B cell (primary cell): ENCODE results near the gene IL22RA2. TPM values are rescaled to one million over a fixed set of nuclear protein-coding genes. Genes with fewer than 3 reads are reported as not detected.

Experiments
- ATAC-seq: fragments of 200-7000 bp; cut with Tn5 transposase; one replicate; pipeline ENCODE4 v1.10.0; 2021; ENCODE audit warnings: low read depth, mild to moderate bottlenecking, moderate number of reproducible peaks, moderate library complexity
- CTCF ChIA-PET: fragments of 350-600 bp; sonication (Branson Sonifier 250); formaldehyde crosslinking; loops from one replicate; lab custom pipeline; 2021; ENCODE audit warnings: antibody characterized with exemption, inconsistent platforms; lab: Charles Lee
- POLR2A ChIA-PET: fragments of 350-600 bp; sonication (Branson Sonifier 250); formaldehyde crosslinking; loops from one replicate; lab custom pipeline; 2021; ENCODE audit warnings: antibody characterized with exemption; lab: Charles Lee
- DNase-seq: peaks from one replicate; pipeline ENCODE4 v3.0.0; 2013
- H2AFZ ChIP-seq: 2 replicates; pipeline ENCODE4 v1.6.1; 2012; ENCODE audit warnings: mild to moderate bottlenecking, low read depth, low read length; ENCODE audit not compliant: insufficient read depth, poor library complexity, severe bottlenecking
- H3K27ac ChIP-seq, 2 donors: 1 replicate in 1 of 2; 2 replicates in 1 of 2; pipeline ENCODE4 v1.5.1; 2012 to 2013; ENCODE audit warnings: low read length in 2 of 2, mild to moderate bottlenecking in 2 of 2, moderate library complexity in 1 of 2
- H3K27me3 ChIP-seq, 4 experiments: fragments of 200-600 bp in 1 of 4; sonication (generic) in 1 of 4; replicated peaks in 1 of 4; 1 replicate in 2 of 4; 2 replicates in 2 of 4; pipeline versions ENCODE4 v1.6.1 to v1.7.0; 2013 to 2016; ENCODE audit warnings: low read length in 3 of 4, mild to moderate bottlenecking in 2 of 4, mixed read lengths in 1 of 4, moderate library complexity in 1 of 4; ENCODE audit not compliant: insufficient read depth in 4 of 4, control insufficient read depth in 3 of 4; ENCODE audit errors: control extremely low read depth in 1 of 4
- H3K36me3 ChIP-seq, 2 experiments: replicated peaks in 1 of 2; 1 replicate in 1 of 2; 2 replicates in 1 of 2; pipeline versions ENCODE4 v1.6.1 to v1.7.1; 2013; ENCODE audit warnings: low read length in 1 of 2; ENCODE audit not compliant: insufficient read depth in 2 of 2, control insufficient read depth in 1 of 2; ENCODE audit errors: control extremely low read depth in 1 of 2, extremely low read depth in 1 of 2
- H3K4me1 ChIP-seq, 2 donors: fragments of 200-600 bp in 1 of 2; sonication (generic) in 1 of 2; 1 replicate in 1 of 2; 2 replicates in 1 of 2; pipeline versions ENCODE4 v1.5.1 to v1.6.1; 2013 to 2017; ENCODE audit warnings: low read length in 2 of 2; ENCODE audit not compliant: control insufficient read depth in 2 of 2, insufficient read depth in 2 of 2
- H3K4me2 ChIP-seq: replicated peaks from 2 replicates; pipeline ENCODE3; 2012; ENCODE audit warnings: mild to moderate bottlenecking, low read depth, low read length; ENCODE audit not compliant: poor library complexity, severe bottlenecking
- H3K4me3 ChIP-seq, 5 experiments: fragments of 200-600 bp in 1 of 5; sonication (generic) in 1 of 5; 1 replicate in 3 of 5; 2 replicates in 2 of 5; pipeline versions ENCODE4 v1.5.1 to v1.7.0; 2011 to 2016; ENCODE audit warnings: low read length in 4 of 5, mild to moderate bottlenecking in 4 of 5, low read depth in 2 of 5, control low read depth in 1 of 5, moderate library complexity in 1 of 5; ENCODE audit not compliant: insufficient read depth in 1 of 5; ENCODE audit errors: control extremely low read depth in 1 of 5, extremely low read depth in 1 of 5
- H3K79me2 ChIP-seq: fragments of 200-600 bp; sonication (generic); one replicate; pipeline ENCODE4 v1.6.0; 2016; ENCODE audit warnings: low read length; ENCODE audit not compliant: control insufficient read depth, insufficient read depth
- H3K9ac ChIP-seq: fragments of 200-600 bp; sonication (generic); 2 replicates; pipeline ENCODE4 v1.6.1; 2017; ENCODE audit warnings: mild to moderate bottlenecking, low read length, moderate library complexity
- H3K9me3 ChIP-seq, 3 donors: one replicate each; pipeline versions ENCODE4 v1.6.1 to v1.7.1; 2013; ENCODE audit warnings: low read length in 2 of 3; ENCODE audit not compliant: control insufficient read depth in 2 of 3, insufficient read depth in 1 of 3; ENCODE audit errors: control extremely low read depth in 1 of 3
- H4K20me1 ChIP-seq: 2 replicates; pipeline ENCODE4 v1.6.0; 2012; ENCODE audit warnings: mild to moderate bottlenecking, low read length; ENCODE audit not compliant: insufficient read depth, control insufficient read depth, poor library complexity, severe bottlenecking
- H3K27ac Mint-ChIP-seq: one replicate; pipeline ENCODE4 v1.8.0; 2021; ENCODE audit warnings: mixed read lengths
- H3K27me3 Mint-ChIP-seq: one replicate; pipeline ENCODE4 v1.8.0; 2021; ENCODE audit warnings: mixed read lengths
- H3K4me1 Mint-ChIP-seq: one replicate; pipeline ENCODE4 v1.8.0; 2021; ENCODE audit warnings: mixed read lengths
- H3K4me3 Mint-ChIP-seq: one replicate; pipeline ENCODE4 v1.8.0; 2021; ENCODE audit warnings: mixed read lengths
- H3K9me3 Mint-ChIP-seq: one replicate; pipeline ENCODE4 v1.8.0; 2022; ENCODE audit warnings: mixed read lengths; ENCODE audit not compliant: insufficient read depth
- CTCF ChIP-seq: fragments of 200-600 bp; IDR thresholded peaks from one replicate; pipeline ENCODE4 v1.8.0; 2022; ENCODE audit warnings: antibody characterized with exemption, mild to moderate bottlenecking
- EZH2 ChIP-seq: IDR thresholded peaks from 2 replicates; pipeline ENCODE4 v1.6.1; 2012; ENCODE audit warnings: borderline replicate concordance, low read depth, mild to moderate bottlenecking, moderate library complexity, low read length; ENCODE audit not compliant: insufficient read depth, poor library complexity, severe bottlenecking
- WGBS: methylation state at CpG from one replicate; pipeline ENCODE4 v1.1.5; 2013; ENCODE audit warnings: missing lambda C conversion rate; ENCODE audit not compliant: insufficient coverage; 5-methylcytosine and 5-hydroxymethylcytosine counted together
- intact Hi-C: fragments of 100-400 bp; cut with micrococcal nuclease; formaldehyde crosslinking; loops from one replicate; pipeline ENCODE4 v1.10.0; 2022
- polyA plus RNA-seq: library from polyadenylated mRNA; depleted of rRNA; stranded (reverse); fragments of >200 nt; gene quantifications from 2 replicates; pipeline ENCODE4 v1.2.3, GENCODE V29; 2012
- total RNA-seq, 2 donors: library from RNA; stranded (reverse); fragments of 120-200 nt in 1 of 2; gene quantifications; 1 replicate in 1 of 2; 2 replicates in 1 of 2; pipeline versions ENCODE4 v1.2.3 to v1.2.4, GENCODE V29; 2013 to 2022

IL22RA2 gene
- total and polyA plus RNA-seq, 2 donors (not counting 1 experiment from before 2014, with no cell fraction given) = not detected

DNA sequence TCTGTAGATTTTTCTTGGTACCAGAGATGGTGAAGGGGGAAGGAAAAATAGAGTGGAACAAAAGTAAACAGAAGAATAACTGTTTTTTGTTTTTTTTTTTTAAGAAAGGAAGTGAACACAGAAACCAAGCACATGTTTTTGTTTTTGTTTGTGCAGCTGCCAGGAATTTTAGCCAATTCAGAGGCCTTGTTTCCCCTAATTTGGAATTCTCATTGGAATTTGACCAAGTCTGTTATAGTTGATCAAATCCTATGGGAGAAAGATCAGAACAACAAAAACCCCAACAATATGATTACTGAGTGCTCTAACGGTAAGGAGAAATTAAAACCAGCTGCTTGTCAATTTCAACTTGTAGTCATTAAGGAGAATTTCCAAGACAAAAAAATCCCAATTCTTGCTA, 18.2 kb upstream of the IL22RA2 start:
- H2AFZ ChIP-seq = no peak overlapping the region
- intact Hi-C loops = no loop called here
- TF ChIP-seq EZH2 (no peak), CTCF (no peak)
- DNase-seq (no peak), ATAC-seq (no peak)
- H3K4me2 ChIP-seq = no peak overlapping the region
- WGBS = no CpG with 5 or more reads among the region's 1 CpG
- CTCF ChIA-PET = interaction anchor here (0.8 to 1.9 kb wide), 2 partner anchors 97 to 115 kb away, joined by 3 to 8 read pairs; no protein-coding TSS in a partner anchor
- H3K27ac Mint-ChIP-seq = no peak overlapping the region
- H3K27me3 Mint-ChIP-seq = no peaks in the 10 kb centered on the region
- peaks cover 0 to under 1% of the 10 kb centered on the region in 2 experiments for H3K36me3 ChIP-seq
- no peaks in the 10 kb centered on the region for H3K79me2 ChIP-seq
- peaks cover 4% of the 10 kb centered on the region for H3K9me3 Mint-ChIP-seq
- no peak overlapping the region for H3K27ac ChIP-seq
- H3K9me3 ChIP-seq = peaks cover 4 to 21% (median 5%) of the 10 kb centered on the region in 3 donors
- no peak overlapping the region for H3K4me3 Mint-ChIP-seq
- POLR2A ChIA-PET = interaction anchor here (0.6 to 0.7 kb wide), 2 partner anchors 78 to 701 kb away, joined by 3 read pairs; no protein-coding TSS in a partner anchor
- peaks cover 0 to 4% of the 10 kb centered on the region in 2 donors for H3K4me1 ChIP-seq
- H3K4me1 Mint-ChIP-seq = peaks cover 9% of the 10 kb centered on the region
- no peak overlapping the region for H3K9ac ChIP-seq
- H3K4me3 ChIP-seq = no peak overlapping the region
- no peaks in the 10 kb centered on the region for H4K20me1 ChIP-seq
- H3K27me3 ChIP-seq = no peaks in the 10 kb centered on the region

GRCh38 chr6:137191236-137191635, 17.8 kb upstream of the IL22RA2 start:
- Mint-ChIP-seq H3K4me1 (peaks cover 7% of the 10 kb centered on the region), H3K9me3 (peaks cover 6% of the 10 kb centered on the region), H3K27ac (no peak overlapping the region), H3K27me3 (no peaks in the 10 kb centered on the region), H3K4me3 (no peak overlapping the region)
- ATAC-seq = no peak
- H3K4me2 ChIP-seq = no peak overlapping the region
- H3K27me3 ChIP-seq = no peaks in the 10 kb centered on the region
- H3K27ac ChIP-seq = no peak overlapping the region
- ChIA-PET CTCF (interaction anchor here (0.8 to 1.9 kb wide), 3 partner anchors 97 to 224 kb away, joined by 3 to 8 read pairs (median 3); no protein-coding TSS in a partner anchor), POLR2A (interaction anchor here (0.7 kb wide), 1 partner anchor 702 kb away, joined by 3 read pairs; no protein-coding TSS in a partner anchor)
- H3K79me2 ChIP-seq = no peaks in the 10 kb centered on the region
- no peak for DNase-seq
- no peaks in the 10 kb centered on the region for H4K20me1 ChIP-seq
- WGBS = 88% methylated on average over 1 of the region's 3 CpGs
- TF ChIP-seq EZH2 = no peak
- no peak for TF ChIP-seq CTCF
- peaks cover 4 to 21% (median 7%) of the 10 kb centered on the region in 3 donors for H3K9me3 ChIP-seq
- no peak overlapping the region for H2AFZ ChIP-seq
- H3K4me3 ChIP-seq = no peak overlapping the region
- no peaks in the 10 kb centered on the region for H3K36me3 ChIP-seq
- no peak overlapping the region for H3K9ac ChIP-seq
- intact Hi-C loops = no loop called here
- H3K4me1 ChIP-seq = no peaks in the 10 kb centered on the region
